HEK293 (cell line): Measurements from ENCODE around the gene ENO4.

ENCODE experiments used
- CTCF ChIA-PET: fragments of 350-600 bp; formaldehyde crosslinking; extraction: SDS; loops from one replicate; lab custom pipeline; 2021; ENCODE audit warnings: antibody characterized with exemption; lab: Yijun Ruan, JAX
- POLR2A ChIA-PET: fragments of 300-600 bp; formaldehyde crosslinking; extraction: SDS; loops from one replicate; lab custom pipeline; 2020; ENCODE audit warnings: antibody characterized with exemption, inconsistent platforms; lab: Yijun Ruan, JAX
- H3K27ac ChIP-seq: fragments of 200-500 bp; sonication (Bioruptor generic); 2 replicates; pipeline ENCODE4 v1.5.1; 2014; ENCODE audit warnings: low read depth, low read length, control low read depth, inconsistent platforms; ENCODE audit errors: extremely low read depth
- H3K36me3 ChIP-seq, 2 experiments: fragments of 200-500 bp in 1 of 2; sonication (Bioruptor generic) in 1 of 2; 1 replicate in 1 of 2; 2 replicates in 1 of 2; pipeline ENCODE4 v1.5.1; 2014 to 2017; ENCODE audit warnings: inconsistent platforms in 2 of 2, low read length in 2 of 2; ENCODE audit not compliant: control insufficient read depth in 2 of 2, insufficient read depth in 1 of 2
- H3K4me1 ChIP-seq: fragments of 200-500 bp; sonication (Bioruptor generic); 2 replicates; pipeline ENCODE4 v1.5.1; 2014; ENCODE audit warnings: mild to moderate bottlenecking, low read length, inconsistent platforms; ENCODE audit not compliant: control insufficient read depth, insufficient read depth
- H3K4me3 ChIP-seq: 2 replicates; pipeline ENCODE4 v1.5.1; 2011; ENCODE audit warnings: low read depth, mild to moderate bottlenecking, control low read depth, low read length, moderate library complexity
- H3K9me3 ChIP-seq: fragments of 200-500 bp; sonication (Bioruptor generic); 2 replicates; pipeline ENCODE4 v1.5.1; 2014; ENCODE audit warnings: low read depth, low read length, inconsistent platforms; ENCODE audit not compliant: control insufficient read depth, insufficient read depth
- CTCF ChIP-seq: fragments of 450-650 bp; formaldehyde crosslinking; IDR thresholded peaks from 2 replicates; pipeline ENCODE4 v1.5.1; 2016; ENCODE audit warnings: missing biosample characterization, missing genetic modification characterization
- EGR2 ChIP-seq: fragments of 450-650 bp; formaldehyde crosslinking; IDR thresholded peaks from 2 replicates; pipeline ENCODE4 v1.5.1; 2016; ENCODE audit warnings: low read depth, missing biosample characterization, missing genetic modification characterization
- FEZF1 ChIP-seq: fragments of 450-650 bp; formaldehyde crosslinking; IDR thresholded peaks from 2 replicates; pipeline ENCODE4 v1.5.1; 2016; ENCODE audit warnings: missing biosample characterization, missing genetic modification characterization
- GLIS1 ChIP-seq: fragments of 450-650 bp; formaldehyde crosslinking; IDR thresholded peaks from 2 replicates; pipeline ENCODE4 v1.5.1; 2016; ENCODE audit warnings: missing biosample characterization, missing genetic modification characterization
- KLF8 ChIP-seq: fragments of 450-650 bp; formaldehyde crosslinking; IDR thresholded peaks from 2 replicates; pipeline ENCODE4 v1.5.1; 2016; ENCODE audit warnings: missing biosample characterization, missing genetic modification characterization
- MYNN ChIP-seq: fragments of 450-650 bp; formaldehyde crosslinking; IDR thresholded peaks from 2 replicates; pipeline ENCODE4 v1.5.1; 2016; ENCODE audit warnings: missing biosample characterization, missing genetic modification characterization, borderline replicate concordance
- PBX3 ChIP-seq: sonication (generic); formaldehyde crosslinking; IDR thresholded peaks from 2 replicates; pipeline ENCODE4 v1.8.1; 2022; ENCODE audit warnings: mild to moderate bottlenecking, moderate library complexity, missing genetic modification reagents
- PRDM1 ChIP-seq: fragments of 450-650 bp; formaldehyde crosslinking; IDR thresholded peaks from 2 replicates; pipeline ENCODE4; 2016; ENCODE audit warnings: missing biosample characterization, missing genetic modification characterization
- RBAK ChIP-seq: fragments of 450-650 bp; formaldehyde crosslinking; IDR thresholded peaks from 2 replicates; pipeline ENCODE4 v1.5.1; 2016; ENCODE audit warnings: missing biosample characterization, missing genetic modification characterization
- SCRT1 ChIP-seq: fragments of 450-650 bp; formaldehyde crosslinking; IDR thresholded peaks from 2 replicates; pipeline ENCODE4 v1.5.1; 2016; ENCODE audit warnings: missing biosample characterization, missing genetic modification characterization, borderline replicate concordance
- SP2 ChIP-seq: fragments of 450-650 bp; formaldehyde crosslinking; IDR thresholded peaks from 2 replicates; pipeline ENCODE4 v1.5.1; 2016; ENCODE audit warnings: missing biosample characterization, missing genetic modification characterization
- YY2 ChIP-seq: fragments of 450-650 bp; formaldehyde crosslinking; IDR thresholded peaks from 2 replicates; pipeline ENCODE4 v1.5.1; 2016; ENCODE audit warnings: missing biosample characterization, missing genetic modification characterization
- ZBTB1 ChIP-seq: fragments of 450-650 bp; formaldehyde crosslinking; IDR thresholded peaks from 2 replicates; pipeline ENCODE4 v1.5.1; 2016; ENCODE audit warnings: missing biosample characterization, missing genetic modification characterization
- ZIC2 ChIP-seq: fragments of 450-650 bp; formaldehyde crosslinking; IDR thresholded peaks from 2 replicates; pipeline ENCODE4 v1.5.1; 2016; ENCODE audit warnings: missing biosample characterization, missing genetic modification characterization
- ZNF146 ChIP-seq: fragments of 450-650 bp; formaldehyde crosslinking; IDR thresholded peaks from 2 replicates; pipeline ENCODE4 v1.5.1; 2016; ENCODE audit warnings: missing biosample characterization, missing genetic modification characterization
- ZNF174 ChIP-seq: fragments of 450-650 bp; formaldehyde crosslinking; IDR thresholded peaks from 2 replicates; pipeline ENCODE4 v1.5.0; 2017; ENCODE audit warnings: missing biosample characterization, mild to moderate bottlenecking, missing genetic modification characterization
- ZNF211 ChIP-seq: fragments of 450-650 bp; formaldehyde crosslinking; IDR thresholded peaks from 2 replicates; pipeline ENCODE4 v1.5.1; 2016; ENCODE audit warnings: low read depth, missing biosample characterization, missing genetic modification characterization
- ZNF239 ChIP-seq: fragments of 450-650 bp; formaldehyde crosslinking; IDR thresholded peaks from 2 replicates; pipeline ENCODE4 v1.5.1; 2016; ENCODE audit warnings: missing biosample characterization, missing genetic modification characterization
- ZNF266 ChIP-seq: fragments of 450-650 bp; formaldehyde crosslinking; IDR thresholded peaks from 2 replicates; pipeline ENCODE4 v1.5.1; 2016; ENCODE audit warnings: missing biosample characterization, missing genetic modification characterization, low read depth
- ZNF37A ChIP-seq: fragments of 450-650 bp; IDR thresholded peaks from 2 replicates; pipeline ENCODE4 v1.5.1; 2018; ENCODE audit warnings: missing biosample characterization, missing genetic modification characterization
- ZNF416 ChIP-seq: fragments of 450-650 bp; formaldehyde crosslinking; IDR thresholded peaks from 2 replicates; pipeline ENCODE4 v1.5.1; 2016; ENCODE audit warnings: missing biosample characterization, missing genetic modification characterization
- ZNF473 ChIP-seq: fragments of 450-650 bp; formaldehyde crosslinking; IDR thresholded peaks from 2 replicates; pipeline ENCODE4 v1.5.1; 2017; ENCODE audit warnings: missing biosample characterization, missing genetic modification characterization
- ZNF488 ChIP-seq: fragments of 450-650 bp; formaldehyde crosslinking; IDR thresholded peaks from 2 replicates; pipeline ENCODE4 v1.5.1; 2016; ENCODE audit warnings: missing biosample characterization, missing genetic modification characterization
- ZNF510 ChIP-seq: fragments of 450-650 bp; formaldehyde crosslinking; IDR thresholded peaks from 2 replicates; pipeline ENCODE4 v1.5.1; 2018; ENCODE audit warnings: mild to moderate bottlenecking, missing genetic modification characterization, missing biosample characterization; ENCODE audit not compliant: insufficient replicate concordance
- ZNF555 ChIP-seq: fragments of 450-650 bp; formaldehyde crosslinking; conservative IDR thresholded peaks from 2 replicates; pipeline ENCODE4 v1.5.1; 2017; ENCODE audit warnings: missing biosample characterization, mild to moderate bottlenecking, missing genetic modification characterization, inconsistent platforms
- ZNF704 ChIP-seq: fragments of 450-650 bp; formaldehyde crosslinking; IDR thresholded peaks from 2 replicates; pipeline ENCODE4 v1.5.1; 2016; ENCODE audit warnings: missing biosample characterization, missing genetic modification characterization
- ZNF747 ChIP-seq: fragments of 450-650 bp; formaldehyde crosslinking; IDR thresholded peaks from 2 replicates; pipeline ENCODE4 v1.5.1; 2016; ENCODE audit warnings: missing biosample characterization, missing genetic modification characterization
- ZSCAN30 ChIP-seq: fragments of 450-650 bp; IDR thresholded peaks from 2 replicates; pipeline ENCODE4 v1.5.1; 2018; ENCODE audit warnings: missing biosample characterization, mild to moderate bottlenecking, missing genetic modification characterization, moderate library complexity
- TF ChIP-seq, protein P1 (sequence below): fragments of 450-650 bp; formaldehyde crosslinking; IDR thresholded peaks from 2 replicates; pipeline ENCODE4 v1.5.1; 2016; ENCODE audit warnings: missing biosample characterization, missing genetic modification characterization
- TF ChIP-seq, protein P2 (sequence below): fragments of 450-650 bp; formaldehyde crosslinking; IDR thresholded peaks from 2 replicates; pipeline ENCODE4 v1.5.1; 2016; ENCODE audit warnings: missing biosample characterization, missing genetic modification characterization

ENO4 gene

GRCh38 chr10:116810895-116811294, 38.4 kb upstream of the ENO4 start:
- no peak overlapping the region for H3K27ac ChIP-seq
- CTCF ChIA-PET: interaction anchor here (1.0 kb wide), 3 partner anchors 94 to 366 kb away, joined by 3 to 4 read pairs (median 3); no protein-coding TSS in a partner anchor
- TF ChIP-seq KLF8 (tag by site-specific recombination): no peak
- no peak for TF ChIP-seq ZNF747 (tag by site-specific recombination)
- TF ChIP-seq ZBTB1 (tag by site-specific recombination): no peak
- no peak for TF ChIP-seq SCRT1 (tag by site-specific recombination)
- TF ChIP-seq EGR2 (tag by site-specific recombination): no peak
- no peak for TF ChIP-seq ZSCAN30 (tag by site-specific recombination)
- TF ChIP-seq, protein P1, sequence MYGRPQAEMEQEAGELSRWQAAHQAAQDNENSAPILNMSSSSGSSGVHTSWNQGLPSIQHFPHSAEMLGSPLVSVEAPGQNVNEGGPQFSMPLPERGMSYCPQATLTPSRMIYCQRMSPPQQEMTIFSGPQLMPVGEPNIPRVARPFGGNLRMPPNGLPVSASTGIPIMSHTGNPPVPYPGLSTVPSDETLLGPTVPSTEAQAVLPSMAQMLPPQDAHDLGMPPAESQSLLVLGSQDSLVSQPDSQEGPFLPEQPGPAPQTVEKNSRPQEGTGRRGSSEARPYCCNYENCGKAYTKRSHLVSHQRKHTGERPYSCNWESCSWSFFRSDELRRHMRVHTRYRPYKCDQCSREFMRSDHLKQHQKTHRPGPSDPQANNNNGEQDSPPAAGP (tag by site-specific recombination): no peak
- no peak for TF ChIP-seq ZNF211 (tag by site-specific recombination)
- no peak for TF ChIP-seq ZNF555 (tag by site-specific recombination)
- no peak for TF ChIP-seq CTCF
- no peak for TF ChIP-seq FEZF1 (tag by site-specific recombination)
- no peak for TF ChIP-seq SP2 (tag by site-specific recombination)
- TF ChIP-seq ZNF37A (tag by site-specific recombination): no peak
- TF ChIP-seq ZNF174 (tag by site-specific recombination): no peak
- no peak for TF ChIP-seq YY2
- no peak for TF ChIP-seq MYNN
- TF ChIP-seq ZNF266 (tag by site-specific recombination): no peak
- no peak for TF ChIP-seq RBAK
- TF ChIP-seq ZNF488 (tag by site-specific recombination): no peak
- no peak for TF ChIP-seq ZNF704 (tag by site-specific recombination)
- TF ChIP-seq, all 188 proteins: peak for 0
- H3K4me3 ChIP-seq: no peak overlapping the region
- POLR2A ChIA-PET: interaction anchor here (0.6 kb wide), 1 partner anchor 608 kb away, joined by 3 read pairs; no protein-coding TSS in a partner anchor
- no peaks in the 10 kb centered on the region for H3K36me3 ChIP-seq
- H3K4me1 ChIP-seq: no peaks in the 10 kb centered on the region
- no peaks in the 10 kb centered on the region for H3K9me3 ChIP-seq

GRCh38 chr10:116811691-116812090, 37.6 kb upstream of the ENO4 start:
- CTCF ChIA-PET: interaction anchor here (0.7 to 1.8 kb wide), 3 partner anchors 13 to 366 kb away, joined by 3 to 4 read pairs (median 4); no protein-coding TSS in a partner anchor
- no peaks in the 10 kb centered on the region for H3K36me3 ChIP-seq
- no peak overlapping the region for H3K27ac ChIP-seq
- POLR2A ChIA-PET: no interaction called here
- no peak overlapping the region for H3K4me3 ChIP-seq
- no peaks in the 10 kb centered on the region for H3K9me3 ChIP-seq
- H3K4me1 ChIP-seq: no peaks in the 10 kb centered on the region
- TF ChIP-seq ZIC2 (tag by site-specific recombination) (no peak), ZNF239 (tag by site-specific recombination) (no peak), ZNF510 (tag by site-specific recombination) (no peak), ZNF416 (no peak), GLIS1 (tag by site-specific recombination) (no peak), PBX3 (CRISPR knock-in tag) (no peak), ZNF146 (tag by site-specific recombination) (no peak), ZNF704 (tag by site-specific recombination) (no peak), ZNF174 (tag by site-specific recombination) (no peak), ZNF473 (tag by site-specific recombination) (no peak), PRDM1 (tag by site-specific recombination) (no peak)
- TF ChIP-seq, protein P2, sequence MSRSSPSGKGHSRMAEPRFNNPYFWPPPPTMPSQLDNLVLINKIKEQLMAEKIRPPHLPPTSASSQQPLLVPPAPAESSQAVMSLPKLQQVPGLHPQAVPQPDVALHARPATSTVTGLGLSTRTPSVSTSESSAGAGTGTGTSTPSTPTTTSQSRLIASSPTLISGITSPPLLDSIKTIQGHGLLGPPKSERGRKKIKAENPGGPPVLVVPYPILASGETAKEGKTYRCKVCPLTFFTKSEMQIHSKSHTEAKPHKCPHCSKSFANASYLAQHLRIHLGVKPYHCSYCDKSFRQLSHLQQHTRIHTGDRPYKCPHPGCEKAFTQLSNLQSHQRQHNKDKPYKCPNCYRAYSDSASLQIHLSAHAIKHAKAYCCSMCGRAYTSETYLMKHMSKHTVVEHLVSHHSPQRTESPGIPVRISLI (tag by site-specific recombination): no peak
